GM12873 (cell line): ENCODE data around the gene TST.

ENCODE experiments used
- TF ChIP-seq, protein P1 (sequence below): IDR thresholded peaks from 2 replicates; pipeline ENCODE4 v1.5.1; 2012; ENCODE audit warnings: low read depth, mild to moderate bottlenecking, moderate library complexity, low read length, control low read depth; ENCODE audit not compliant: insufficient read depth; ENCODE audit errors: missing control alignments

TST gene

DNA sequence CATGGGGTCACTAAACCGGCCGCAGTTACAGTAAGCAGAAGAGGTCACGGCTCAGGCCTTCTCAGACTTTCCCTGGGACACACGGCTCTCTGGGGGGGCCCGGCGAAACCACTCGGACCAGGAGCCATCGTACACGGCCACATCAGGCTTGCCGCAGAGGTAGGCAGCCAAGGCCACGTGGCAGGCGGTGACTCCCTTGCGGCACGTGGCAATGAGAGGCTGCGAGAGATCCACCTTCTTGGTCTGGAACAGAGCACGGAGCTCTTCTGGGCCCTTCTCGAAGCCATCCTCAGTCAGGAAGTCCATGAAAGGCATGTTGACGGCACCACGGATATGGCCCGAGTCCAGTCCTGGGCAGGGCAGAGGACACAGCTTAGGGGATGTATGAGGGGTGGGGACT lies 8.3 kb downstream of the TST start:
- TF ChIP-seq, protein P1, sequence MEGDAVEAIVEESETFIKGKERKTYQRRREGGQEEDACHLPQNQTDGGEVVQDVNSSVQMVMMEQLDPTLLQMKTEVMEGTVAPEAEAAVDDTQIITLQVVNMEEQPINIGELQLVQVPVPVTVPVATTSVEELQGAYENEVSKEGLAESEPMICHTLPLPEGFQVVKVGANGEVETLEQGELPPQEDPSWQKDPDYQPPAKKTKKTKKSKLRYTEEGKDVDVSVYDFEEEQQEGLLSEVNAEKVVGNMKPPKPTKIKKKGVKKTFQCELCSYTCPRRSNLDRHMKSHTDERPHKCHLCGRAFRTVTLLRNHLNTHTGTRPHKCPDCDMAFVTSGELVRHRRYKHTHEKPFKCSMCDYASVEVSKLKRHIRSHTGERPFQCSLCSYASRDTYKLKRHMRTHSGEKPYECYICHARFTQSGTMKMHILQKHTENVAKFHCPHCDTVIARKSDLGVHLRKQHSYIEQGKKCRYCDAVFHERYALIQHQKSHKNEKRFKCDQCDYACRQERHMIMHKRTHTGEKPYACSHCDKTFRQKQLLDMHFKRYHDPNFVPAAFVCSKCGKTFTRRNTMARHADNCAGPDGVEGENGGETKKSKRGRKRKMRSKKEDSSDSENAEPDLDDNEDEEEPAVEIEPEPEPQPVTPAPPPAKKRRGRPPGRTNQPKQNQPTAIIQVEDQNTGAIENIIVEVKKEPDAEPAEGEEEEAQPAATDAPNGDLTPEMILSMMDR, result no peak

- TF ChIP-seq, protein P1, result no peak
Observed at GRCh38 chr22:37010174-37010573, 9.1 kb downstream of the TST start.

- TF ChIP-seq, protein P1, result no peak
Observed at GRCh38 chr22:37009490-37009889, 9.8 kb downstream of the TST start.

- TF ChIP-seq, protein P1, result no peak
Observed at GRCh38 chr22:37008365-37008764, 10.9 kb downstream of the TST start.

- TF ChIP-seq, protein P1, result no peak
Observed at GRCh38 chr22:37007651-37008050, 11.6 kb downstream of the TST start.

DNA sequence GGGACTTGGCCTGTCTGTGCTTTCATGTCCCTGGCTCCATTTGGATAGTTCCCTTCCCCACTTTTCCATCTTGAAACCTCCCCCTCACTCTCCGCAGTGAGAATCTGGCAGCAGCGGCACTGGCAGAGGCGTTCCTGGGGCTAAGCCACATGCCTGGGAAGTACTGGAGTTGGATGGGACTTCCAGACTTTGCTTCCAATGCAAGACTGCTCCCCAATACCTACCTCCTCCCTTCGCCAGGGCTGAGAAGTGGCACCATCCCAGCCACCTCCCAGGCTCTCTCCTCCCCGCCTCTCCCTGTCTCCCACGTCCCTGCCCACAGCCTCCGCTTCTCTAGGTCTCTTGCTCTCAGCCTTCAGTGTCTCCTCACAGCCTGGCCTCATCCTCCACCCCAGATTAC lies 16.6 kb downstream of the TST start:
- TF ChIP-seq, protein P1, result no peak

DNA sequence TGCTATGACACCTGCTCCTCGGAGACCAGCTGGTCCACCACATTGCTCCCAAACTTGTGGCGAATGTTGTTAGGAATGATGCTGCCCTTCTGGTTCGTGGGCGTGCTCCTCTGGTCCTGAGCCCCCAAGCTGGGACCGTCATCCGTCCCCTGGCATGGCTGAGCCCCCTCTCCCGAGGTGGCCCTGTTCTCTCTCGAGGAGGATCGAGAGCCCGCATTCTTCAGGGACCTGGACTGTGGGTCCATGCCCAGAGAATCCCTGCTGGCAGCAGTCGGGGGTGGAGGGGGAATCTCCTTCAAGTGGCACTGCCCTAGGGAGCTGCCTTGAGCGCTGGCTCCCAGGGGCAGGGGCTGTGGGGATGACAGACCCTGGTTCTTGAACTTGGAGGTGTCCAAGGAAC lies 17.4 kb downstream of the TST start:
- TF ChIP-seq, protein P1, result no peak
